ENCODE results near the gene GNL2.

The GNL2 gene

GRCh38 chr1:37595440-37596181 lies at the start of gene GNL2:
Gene GNL2 (minus strand): TSS chr1:37595937. CDS start chr1:37595822, 115 bp downstream.
- no peaks in the 10 kb centered on the region; the same call in 1 of the 2 replicates for H3K4me1 ChIP-seq (ENCODE audit: control insufficient read depth, insufficient read depth, low read length)
- WGBS (ENCODE audit: insufficient coverage, insufficient read length): no CpG with 5 or more reads among the region's 51 CpGs
- H3K36me3 ChIP-seq (ENCODE audit: control insufficient read depth, insufficient read depth, low read length): peaks cover 9% of the 10 kb centered on the region; the same call in 1 of the 2 replicates
- no peaks in the 10 kb centered on the region for H3K27me3 ChIP-seq (ENCODE audit: control insufficient read depth, insufficient read depth, low read length)
- peak; percentile 96 for DNase-seq (ENCODE audit: low read depth, low spot score)
- no peaks in the 10 kb centered on the region for H3K9me3 ChIP-seq (ENCODE audit: control insufficient read depth, insufficient read depth, low read length)
- H3K4me3 ChIP-seq (ENCODE audit: low read length): peak within 1 kb of the TSS; percentile 100
- no peak within 1 kb of the TSS for H3K27ac ChIP-seq (ENCODE audit: low read length)

GRCh38 chr1:37641059-37641458 lies 45.3 kb upstream of the GNL2 start:
- no CpG with 5 or more reads among the region's 1 CpG for WGBS (ENCODE audit: insufficient coverage, insufficient read length)
- H3K9me3 ChIP-seq (ENCODE audit: control insufficient read depth, insufficient read depth, low read length): no peaks in the 10 kb centered on the region
- H3K27me3 ChIP-seq (ENCODE audit: control insufficient read depth, insufficient read depth, low read length): peaks cover 11% of the 10 kb centered on the region
- no peak overlapping the region for H3K4me3 ChIP-seq (ENCODE audit: low read length)
- no peaks in the 10 kb centered on the region for H3K36me3 ChIP-seq (ENCODE audit: control insufficient read depth, insufficient read depth, low read length)
- no peak for DNase-seq (ENCODE audit: low read depth, low spot score)
- H3K4me1 ChIP-seq (ENCODE audit: control insufficient read depth, insufficient read depth, low read length): no peaks in the 10 kb centered on the region
- no peak overlapping the region for H3K27ac ChIP-seq (ENCODE audit: low read length)

- H3K9me3 ChIP-seq (ENCODE audit: control insufficient read depth, insufficient read depth, low read length): no peaks in the 10 kb centered on the region
- no peaks in the 10 kb centered on the region for H3K36me3 ChIP-seq (ENCODE audit: control insufficient read depth, insufficient read depth, low read length)
- H3K4me3 ChIP-seq (ENCODE audit: low read length): no peak overlapping the region
- H3K27ac ChIP-seq (ENCODE audit: low read length): no peak overlapping the region
- peaks cover 55% of the 10 kb centered on the region for H3K27me3 ChIP-seq (ENCODE audit: control insufficient read depth, insufficient read depth, low read length)
- no peaks in the 10 kb centered on the region for H3K4me1 ChIP-seq (ENCODE audit: control insufficient read depth, insufficient read depth, low read length)
- DNase-seq (ENCODE audit: low read depth, low spot score): no peak
- WGBS (ENCODE audit: insufficient coverage, insufficient read length): no CpG with 5 or more reads among the region's 6 CpGs
Observed at GRCh38 chr1:37636435-37636834, 40.7 kb upstream of the GNL2 start.

- H3K36me3 ChIP-seq (ENCODE audit: control insufficient read depth, insufficient read depth, low read length): no peaks in the 10 kb centered on the region
- H3K27me3 ChIP-seq (ENCODE audit: control insufficient read depth, insufficient read depth, low read length): peaks cover 66% of the 10 kb centered on the region
- no peaks in the 10 kb centered on the region for H3K9me3 ChIP-seq (ENCODE audit: control insufficient read depth, insufficient read depth, low read length)
- no peak for DNase-seq (ENCODE audit: low read depth, low spot score)
- no CpG with 5 or more reads among the region's 26 CpGs for WGBS (ENCODE audit: insufficient coverage, insufficient read length)
- H3K4me1 ChIP-seq (ENCODE audit: control insufficient read depth, insufficient read depth, low read length): no peaks in the 10 kb centered on the region
- no peak overlapping the region for H3K27ac ChIP-seq (ENCODE audit: low read length)
- H3K4me3 ChIP-seq (ENCODE audit: low read length): peak overlapping the region; percentile 44; the same call in 1 of the 2 replicates
Observed at GRCh38 chr1:37634992-37635902, 39.5 kb upstream of the GNL2 start.

- peaks cover 73% of the 10 kb centered on the region for H3K27me3 ChIP-seq (ENCODE audit: control insufficient read depth, insufficient read depth, low read length)
- no peaks in the 10 kb centered on the region for H3K9me3 ChIP-seq (ENCODE audit: control insufficient read depth, insufficient read depth, low read length)
- no peak within 1 kb of the TSS for H3K27ac ChIP-seq (ENCODE audit: low read length)
- no peaks in the 10 kb centered on the region for H3K4me1 ChIP-seq (ENCODE audit: control insufficient read depth, insufficient read depth, low read length)
- no CpG with 5 or more reads among the region's 72 CpGs for WGBS (ENCODE audit: insufficient coverage, insufficient read length)
- no peak for DNase-seq (ENCODE audit: low read depth, low spot score)
- H3K36me3 ChIP-seq (ENCODE audit: control insufficient read depth, insufficient read depth, low read length): no peaks in the 10 kb centered on the region
- H3K4me3 ChIP-seq (ENCODE audit: low read length): peak within 1 kb of the TSS; percentile 44; the same call in 1 of the 2 replicates
Observed at GRCh38 chr1:37634244-37634991, 38.7 kb upstream of the GNL2 start, which contains the start of gene RSPO1. Gene RSPO1 (minus strand): TSS chr1:37634892. CDS start chr1:37629661, 5,231 bp downstream.

GRCh38 chr1:37633938-37634243 lies 38.2 kb upstream of the GNL2 start:
- Histone ChIP-seq H3K9me3 (ENCODE audit: control insufficient read depth, insufficient read depth, low read length) (no peaks in the 10 kb centered on the region), H3K27ac (ENCODE audit: low read length) (no peak overlapping the region), H3K36me3 (ENCODE audit: control insufficient read depth, insufficient read depth, low read length) (no peaks in the 10 kb centered on the region), H3K4me3 (ENCODE audit: low read length) (peak overlapping the region; percentile 16; the same call in 1 of the 2 replicates), H3K27me3 (ENCODE audit: control insufficient read depth, insufficient read depth, low read length) (peaks cover 76% of the 10 kb centered on the region), H3K4me1 (ENCODE audit: control insufficient read depth, insufficient read depth, low read length) (no peaks in the 10 kb centered on the region)
- no peak for DNase-seq (ENCODE audit: low read depth, low spot score)
- WGBS (ENCODE audit: insufficient coverage, insufficient read length): no CpG with 5 or more reads among the region's 20 CpGs

GRCh38 chr1:37633040-37633937 lies 37.6 kb upstream of the GNL2 start:
- H3K4me3 ChIP-seq (ENCODE audit: low read length): no peak overlapping the region

GRCh38 chr1:37631036-37631435 lies 35.3 kb upstream of the GNL2 start:
- no peak for DNase-seq (ENCODE audit: low read depth, low spot score)
- peaks cover 69% of the 10 kb centered on the region for H3K27me3 ChIP-seq (ENCODE audit: control insufficient read depth, insufficient read depth, low read length)

More at GRCh38 chr1:37633040-37633937, 37.6 kb upstream of the GNL2 start:
- WGBS (ENCODE audit: insufficient coverage, insufficient read length): no CpG with 5 or more reads among the region's 31 CpGs
- no peaks in the 10 kb centered on the region for H3K4me1 ChIP-seq (ENCODE audit: control insufficient read depth, insufficient read depth, low read length)
- H3K9me3 ChIP-seq (ENCODE audit: control insufficient read depth, insufficient read depth, low read length): no peaks in the 10 kb centered on the region
- no peaks in the 10 kb centered on the region for H3K36me3 ChIP-seq (ENCODE audit: control insufficient read depth, insufficient read depth, low read length)
- no peak for DNase-seq (ENCODE audit: low read depth, low spot score)
- no peak overlapping the region for H3K27ac ChIP-seq (ENCODE audit: low read length)
- H3K27me3 ChIP-seq (ENCODE audit: control insufficient read depth, insufficient read depth, low read length): peaks cover 76% of the 10 kb centered on the region

GRCh38 chr1:37630426-37631028 lies 34.8 kb upstream of the GNL2 start:
- Histone ChIP-seq H3K9me3 (ENCODE audit: control insufficient read depth, insufficient read depth, low read length) (no peaks in the 10 kb centered on the region), H3K27ac (ENCODE audit: low read length) (no peak overlapping the region), H3K27me3 (ENCODE audit: control insufficient read depth, insufficient read depth, low read length) (peaks cover 63% of the 10 kb centered on the region), H3K36me3 (ENCODE audit: control insufficient read depth, insufficient read depth, low read length) (no peaks in the 10 kb centered on the region), H3K4me1 (ENCODE audit: control insufficient read depth, insufficient read depth, low read length) (no peaks in the 10 kb centered on the region), H3K4me3 (ENCODE audit: low read length) (no peak overlapping the region)
- WGBS (ENCODE audit: insufficient coverage, insufficient read length): no CpG with 5 or more reads among the region's 15 CpGs
- DNase-seq (ENCODE audit: low read depth, low spot score): no peak

More at GRCh38 chr1:37631036-37631435, 35.3 kb upstream of the GNL2 start:
- no peaks in the 10 kb centered on the region for H3K4me1 ChIP-seq (ENCODE audit: control insufficient read depth, insufficient read depth, low read length)
- WGBS (ENCODE audit: insufficient coverage, insufficient read length): no CpG with 5 or more reads among the region's 5 CpGs
- H3K4me3 ChIP-seq (ENCODE audit: low read length): no peak overlapping the region
- H3K36me3 ChIP-seq (ENCODE audit: control insufficient read depth, insufficient read depth, low read length): no peaks in the 10 kb centered on the region
- no peaks in the 10 kb centered on the region for H3K9me3 ChIP-seq (ENCODE audit: control insufficient read depth, insufficient read depth, low read length)
- H3K27ac ChIP-seq (ENCODE audit: low read length): no peak overlapping the region

Measured in iPS DF 6.9 (cell line).